Body of pancreas (tissue), 4 donors: ENCODE measurements around the gene PEG3. TPM values are rescaled to one million over a fixed set of nuclear protein-coding genes. Genes with fewer than 3 reads are reported as not detected.

Source experiments
- ATAC-seq: fragments of 150-250 bp; one replicate; pipeline ENCODE4 v1.9.1; 2016
- DNase-seq, 4 donors: peaks; one replicate each; pipeline ENCODE4 v3.0.0-alpha.2; 2019
- H3K27ac ChIP-seq, 4 donors: fragments of 200-600 bp; sonication (generic); 1 replicate in 3 of 4; 2 replicates in 1 of 4; pipeline versions ENCODE4 v1.5.1 to v1.6.1; 2016 to 2019; ENCODE audit warnings: mild to moderate bottlenecking in 1 of 4, mixed read lengths in 1 of 4, moderate library complexity in 1 of 4
- H3K27me3 ChIP-seq, 2 donors: fragments of 200-600 bp; sonication (generic); one replicate each; pipeline ENCODE4 v1.6.0; 2016; ENCODE audit warnings: mild to moderate bottlenecking in 1 of 2
- H3K36me3 ChIP-seq, 2 donors: fragments of 200-600 bp; sonication (generic); replicated peaks in 1 of 2; 2 replicates each; pipeline ENCODE4 v1.5.1; 2016; ENCODE audit warnings: low read depth in 2 of 2; ENCODE audit not compliant: insufficient read depth in 1 of 2
- H3K4me1 ChIP-seq: fragments of 200-600 bp; sonication (generic); one replicate; pipeline ENCODE4 v1.6.0; 2016
- H3K4me3 ChIP-seq, 2 donors: fragments of 200-600 bp; sonication (generic); 1 replicate in 1 of 2; 2 replicates in 1 of 2; pipeline ENCODE4 v1.5.1; 2016 to 2019
- H3K9me3 ChIP-seq, 3 donors: fragments of 200-600 bp; sonication (generic); 1 replicate in 2 of 3; 2 replicates in 1 of 3; pipeline ENCODE4 v1.5.1; 2016
- CTCF ChIP-seq, 7 experiments: fragments of 450-650 bp in 4 of 7; fragments of 200-600 bp in 3 of 7; sonication (generic) in 3 of 7; IDR thresholded peaks; one replicate each; pipeline ENCODE4 v1.5.1; 2016 to 2019; ENCODE audit warnings: antibody characterized with exemption in 7 of 7
- POLR2A ChIP-seq, 3 donors: fragments of 450-650 bp; IDR thresholded peaks; one replicate each; pipeline ENCODE4 v1.6.1; 2016; ENCODE audit warnings: antibody characterized with exemption in 3 of 3, mild to moderate bottlenecking in 2 of 3
- WGBS, 2 donors: methylation state at CpG; one replicate each; pipeline ENCODE4 v1.1.5; 2017; 5-methylcytosine and 5-hydroxymethylcytosine counted together
- intact Hi-C: fragments of 100-400 bp; cut with DNase I; formaldehyde crosslinking; loops from one replicate; pipeline ENCODE4 v1.15.1; 2023
- small RNA-seq: library from RNA; depleted of rRNA; stranded (forward); fragments of <200 nt; gene quantifications from one replicate; pipeline ENCODE3, GENCODE V24; 2016
- total RNA-seq, 2 donors: library from RNA; depleted of rRNA; stranded (reverse); fragments of >200 nt; gene quantifications; one replicate each; pipeline ENCODE4 v1.1.0, GENCODE V29; 2016

The PEG3 gene
- total RNA-seq, 2 donors from 2014 or later, result 3.1 to 5.9 TPM

- H3K36me3 ChIP-seq, result no peaks in the 10 kb centered on the region
- H3K27me3 ChIP-seq, result no peaks in the 10 kb centered on the region
- ATAC-seq (no peak), DNase-seq (no peak)
- H3K27ac ChIP-seq, result no peak overlapping the region
- no peak overlapping the region for H3K4me3 ChIP-seq
- intact Hi-C loops, result no loop called here
- peaks cover 0 to 11% (median 0%) of the 10 kb centered on the region in 3 donors for H3K9me3 ChIP-seq
- no peaks in the 10 kb centered on the region for H3K4me1 ChIP-seq
- 83 to 88% methylated on average over 1 of the region's 1 CpG for WGBS, 2 donors
- TF ChIP-seq CTCF (IDR thresholded peaks at IDR 0.05), result no peak
- no peak for TF ChIP-seq POLR2A (IDR thresholded peaks at IDR 0.05)
These were observed 30.3 kb downstream of the PEG3 start for GRCh38 chr19:56810260-56810659.

- Histone ChIP-seq H3K36me3 (no peaks in the 10 kb centered on the region), H3K27ac (no peak overlapping the region), H3K4me1 (no peaks in the 10 kb centered on the region), H3K27me3 (no peaks in the 10 kb centered on the region), H3K4me3 (no peak overlapping the region), H3K9me3 (peaks cover 0 to 11% (median 0%) of the 10 kb centered on the region in 3 donors)
- intact Hi-C loops, result no loop called here
- 65 to 81% methylated on average over 3 of the region's 3 CpGs for WGBS, 2 donors
- DNase-seq (no peak), ATAC-seq (no peak)
- TF ChIP-seq CTCF (IDR thresholded peaks at IDR 0.05), result no peak
- no peak for TF ChIP-seq POLR2A (IDR thresholded peaks at IDR 0.05)
These were observed 31.7 kb downstream of the PEG3 start for GRCh38 chr19:56808717-56809392.

GRCh38 chr19:56806639-56807038 lies 33.9 kb downstream of the PEG3 start:
- TF ChIP-seq POLR2A (IDR thresholded peaks at IDR 0.05) (no peak), CTCF (IDR thresholded peaks at IDR 0.05) (no peak)
- intact Hi-C loops, result no loop called here
- peaks cover 0 to 19% (median 0%) of the 10 kb centered on the region in 3 donors for H3K9me3 ChIP-seq
- no peaks in the 10 kb centered on the region for H3K4me1 ChIP-seq
- no peaks in the 10 kb centered on the region for H3K36me3 ChIP-seq
- H3K4me3 ChIP-seq, result no peak overlapping the region
- H3K27me3 ChIP-seq, result no peaks in the 10 kb centered on the region
- DNase-seq (no peak), ATAC-seq (no peak)
- no peak overlapping the region for H3K27ac ChIP-seq

Small RNA genes within 50 kb of the gene (small RNA-seq; reads per million reads assigned to genes)
- gene AC006115.2, result not detected

Other genes starting within 250 kb of the PEG3 start
- gene ZNF71, start 245.4 kb downstream of the PEG3 start, total RNA-seq, result 1 to 10 TPM; 4.9 to 7.0 TPM
- gene SMIM17, start 197.6 kb downstream of the PEG3 start, total RNA-seq, result not detected
- gene ZNF835, start 169.0 kb downstream of the PEG3 start, total RNA-seq, result 1 to 10 TPM; 4.0 to 4.2 TPM
- gene ZIM2, start within 50 bp of the PEG3 start, total RNA-seq, result 1 to 10 TPM in 1 of 2 donors, not detected in 1; 1.6 TPM